ENCODE data around the gene TMX4. TPM values are rescaled to one million over a fixed set of nuclear protein-coding genes. Genes with fewer than 3 reads are reported as not detected.

The TMX4 gene
- total RNA-seq, 1 donor from 2014 or later = 18.8 TPM

DNA sequence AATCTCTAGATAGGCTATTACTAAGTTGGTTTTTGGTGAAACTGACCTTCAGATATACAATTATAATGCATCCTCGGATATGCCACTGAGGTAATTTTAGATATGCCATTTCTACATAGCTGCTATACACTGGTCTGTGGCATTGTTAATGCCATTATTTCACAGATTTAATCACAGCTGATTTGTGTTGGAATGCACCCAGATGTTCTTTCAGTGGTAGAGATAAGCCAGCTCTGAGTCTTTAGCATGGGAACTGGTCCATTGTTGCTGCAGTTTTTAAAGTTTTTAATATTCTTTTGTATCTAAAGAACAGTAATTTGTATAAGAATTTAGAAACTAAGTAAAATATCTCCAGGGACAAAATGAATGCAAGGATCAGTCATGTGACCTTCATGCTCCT is 6.8 kb downstream of the TMX4 start:
- DNase-seq (ENCODE audit: low read depth) = no peak

DNA sequence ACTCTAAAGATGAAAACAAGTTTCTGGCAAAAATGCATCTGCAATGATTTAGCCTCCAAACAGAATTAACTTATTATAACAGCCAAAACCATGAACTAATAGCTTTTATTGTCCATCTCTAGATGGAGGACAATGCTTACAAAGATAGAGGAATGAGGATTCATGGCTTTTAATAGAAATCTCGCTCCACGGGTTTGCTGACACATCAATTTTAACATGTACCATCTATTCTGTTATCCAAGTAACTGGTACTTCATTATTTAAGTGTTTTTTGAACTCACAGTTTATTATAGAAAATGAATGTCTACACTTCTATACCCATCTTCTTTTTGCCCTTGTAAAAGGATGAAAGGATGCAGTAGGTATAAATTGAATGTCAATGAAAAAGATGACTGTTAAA is 10.8 kb downstream of the TMX4 start:
- Histone ChIP-seq H3K27me3 (ENCODE audit: control insufficient read depth, insufficient read depth, low read length) (no peaks in the 10 kb centered on the region), H3K4me3 (ENCODE audit: low read depth, low read length) (no peak overlapping the region), H3K36me3 (ENCODE audit: control insufficient read depth, insufficient read depth, low read length) (no peaks in the 10 kb centered on the region)
- TF ChIP-seq, protein P1, sequence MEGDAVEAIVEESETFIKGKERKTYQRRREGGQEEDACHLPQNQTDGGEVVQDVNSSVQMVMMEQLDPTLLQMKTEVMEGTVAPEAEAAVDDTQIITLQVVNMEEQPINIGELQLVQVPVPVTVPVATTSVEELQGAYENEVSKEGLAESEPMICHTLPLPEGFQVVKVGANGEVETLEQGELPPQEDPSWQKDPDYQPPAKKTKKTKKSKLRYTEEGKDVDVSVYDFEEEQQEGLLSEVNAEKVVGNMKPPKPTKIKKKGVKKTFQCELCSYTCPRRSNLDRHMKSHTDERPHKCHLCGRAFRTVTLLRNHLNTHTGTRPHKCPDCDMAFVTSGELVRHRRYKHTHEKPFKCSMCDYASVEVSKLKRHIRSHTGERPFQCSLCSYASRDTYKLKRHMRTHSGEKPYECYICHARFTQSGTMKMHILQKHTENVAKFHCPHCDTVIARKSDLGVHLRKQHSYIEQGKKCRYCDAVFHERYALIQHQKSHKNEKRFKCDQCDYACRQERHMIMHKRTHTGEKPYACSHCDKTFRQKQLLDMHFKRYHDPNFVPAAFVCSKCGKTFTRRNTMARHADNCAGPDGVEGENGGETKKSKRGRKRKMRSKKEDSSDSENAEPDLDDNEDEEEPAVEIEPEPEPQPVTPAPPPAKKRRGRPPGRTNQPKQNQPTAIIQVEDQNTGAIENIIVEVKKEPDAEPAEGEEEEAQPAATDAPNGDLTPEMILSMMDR (IDR thresholded peaks at IDR 0.05; ENCODE audit: insufficient read depth, low read length, poor library complexity, severe bottlenecking) = no peak
- no peak for DNase-seq (ENCODE audit: low read depth)

More for the DNA sequence above, 6.8 kb downstream of the TMX4 start:
- no peaks in the 10 kb centered on the region for H3K36me3 ChIP-seq (ENCODE audit: control insufficient read depth, insufficient read depth, low read length)
- H3K4me3 ChIP-seq (ENCODE audit: low read depth, low read length) = no peak overlapping the region
- H3K27me3 ChIP-seq (ENCODE audit: control insufficient read depth, insufficient read depth, low read length) = no peaks in the 10 kb centered on the region
- TF ChIP-seq, protein P1 (IDR thresholded peaks at IDR 0.05; ENCODE audit: insufficient read depth, low read length, poor library complexity, severe bottlenecking) = no peak

- DNase-seq (ENCODE audit: low read depth) = no peak
- H3K4me3 ChIP-seq (ENCODE audit: low read depth, low read length) = no peak overlapping the region
- H3K27me3 ChIP-seq (ENCODE audit: control insufficient read depth, insufficient read depth, low read length) = no peaks in the 10 kb centered on the region
- TF ChIP-seq, protein P1 (IDR thresholded peaks at IDR 0.05; ENCODE audit: insufficient read depth, low read length, poor library complexity, severe bottlenecking) = no peak
- no peaks in the 10 kb centered on the region for H3K36me3 ChIP-seq (ENCODE audit: control insufficient read depth, insufficient read depth, low read length)
Observed at GRCh38 chr20:8007490-8007889, 12.1 kb downstream of the TMX4 start.

DNA sequence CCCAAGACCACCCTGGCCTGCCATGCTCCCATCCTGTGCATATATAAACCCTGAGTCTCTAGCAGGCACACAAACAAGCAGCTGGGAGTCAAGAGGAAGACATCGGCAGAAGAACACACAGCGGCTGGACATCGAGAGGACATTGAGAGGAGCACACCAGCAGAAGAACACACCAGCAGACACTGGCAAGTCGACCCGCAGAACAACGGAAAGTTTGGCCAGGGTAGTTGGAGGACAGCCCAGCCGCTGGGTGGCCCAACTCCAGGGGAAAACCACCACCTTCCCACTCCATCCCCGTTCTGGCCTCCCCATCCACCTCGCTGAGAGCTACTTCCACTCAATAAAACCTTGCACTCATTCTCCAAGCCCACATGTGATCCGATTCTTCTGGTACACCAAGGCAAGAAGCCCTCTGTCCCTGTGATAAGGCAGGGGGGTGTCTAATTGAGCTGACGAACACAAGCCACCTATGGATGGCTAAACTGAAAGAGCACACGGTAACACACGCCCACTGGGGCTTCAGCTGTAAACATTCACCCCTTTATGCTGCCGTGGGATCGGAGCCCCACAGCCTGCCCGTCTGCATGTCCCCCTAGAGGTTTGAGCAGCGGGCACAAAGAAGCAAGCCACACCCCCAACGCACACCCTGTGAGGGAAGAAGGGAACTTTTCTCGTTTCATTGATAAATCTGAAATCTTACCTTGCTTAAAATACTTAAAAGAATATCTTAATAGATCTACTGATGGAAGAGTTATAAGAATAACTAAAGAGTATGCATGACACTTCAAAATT is 13.8 kb downstream of the TMX4 start:
- no peaks in the 10 kb centered on the region for H3K36me3 ChIP-seq (ENCODE audit: control insufficient read depth, insufficient read depth, low read length)
- no peaks in the 10 kb centered on the region for H3K27me3 ChIP-seq (ENCODE audit: control insufficient read depth, insufficient read depth, low read length)
- TF ChIP-seq, protein P1 (IDR thresholded peaks at IDR 0.05; ENCODE audit: insufficient read depth, low read length, poor library complexity, severe bottlenecking) = no peak
- H3K4me3 ChIP-seq (ENCODE audit: low read depth, low read length) = no peak overlapping the region
- no peak for DNase-seq (ENCODE audit: low read depth)

- TF ChIP-seq, protein P1 (IDR thresholded peaks at IDR 0.05; ENCODE audit: insufficient read depth, low read length, poor library complexity, severe bottlenecking) = no peak
- DNase-seq (ENCODE audit: low read depth) = no peak
- Histone ChIP-seq H3K36me3 (ENCODE audit: control insufficient read depth, insufficient read depth, low read length) (no peaks in the 10 kb centered on the region), H3K27me3 (ENCODE audit: control insufficient read depth, insufficient read depth, low read length) (no peaks in the 10 kb centered on the region), H3K4me3 (ENCODE audit: low read depth, low read length) (no peak overlapping the region)
Observed at GRCh38 chr20:8005033-8005432, 14.5 kb downstream of the TMX4 start.

DNA sequence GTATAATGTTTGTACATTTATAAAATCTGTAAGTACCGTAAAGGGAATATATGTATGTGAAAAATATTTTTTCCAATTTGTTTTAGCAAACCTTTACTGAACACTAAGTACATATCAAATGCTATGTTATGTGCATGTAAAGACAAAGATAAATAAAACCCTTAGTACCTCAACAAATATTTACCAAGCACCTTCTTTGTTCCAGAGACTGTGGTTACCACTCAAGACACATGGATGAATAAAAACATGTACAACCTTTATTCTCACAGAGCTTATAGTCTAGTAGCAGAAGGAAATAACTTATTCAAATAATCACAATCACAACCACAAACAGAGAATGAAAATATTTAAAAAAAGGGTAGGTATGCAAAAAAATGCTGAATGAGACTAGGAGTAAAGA is 17.5 kb downstream of the TMX4 start:
- no peak for DNase-seq (ENCODE audit: low read depth)
- Histone ChIP-seq H3K27me3 (ENCODE audit: control insufficient read depth, insufficient read depth, low read length) (no peaks in the 10 kb centered on the region), H3K4me3 (ENCODE audit: low read depth, low read length) (no peak overlapping the region), H3K36me3 (ENCODE audit: control insufficient read depth, insufficient read depth, low read length) (peaks cover 2% of the 10 kb centered on the region)
- TF ChIP-seq, protein P1 (IDR thresholded peaks at IDR 0.05; ENCODE audit: insufficient read depth, low read length, poor library complexity, severe bottlenecking) = no peak
